Activated CD8-positive, alpha-beta memory T cell treated with anti-CD3 and anti-CD28 coated beads, Interleukin-2, amount 50 U/mL, for 1 hour (primary cell): ENCODE results near the gene ANKRD11.
"Not testable (repeated sequence)": the region's sequence is repeated elsewhere in the genome, so short reads cannot be mapped to it uniquely, and the experiment has no call there.

ENCODE experiments used
- DNase-seq: peaks from one replicate; pipeline ENCODE4 v3.0.0-alpha.2; 2020; ENCODE audit errors: extremely low read depth

Gene ANKRD11

GRCh38 chr16:89265647-89266046 lies 224.7 kb downstream of the ANKRD11 start:
- no peak for DNase-seq

- DNase-seq, result no peak
Measured at GRCh38 chr16:89264800-89265550, 225.4 kb downstream of the ANKRD11 start.

- no peak for DNase-seq
Measured at GRCh38 chr16:89261691-89262563, 228.4 kb downstream of the ANKRD11 start.

- DNase-seq, result not testable (repeated sequence)
Measured at GRCh38 chr16:89259901-89260300, 230.5 kb downstream of the ANKRD11 start.

GRCh38 chr16:89257757-89258465 lies 232.4 kb downstream of the ANKRD11 start:
- DNase-seq, result no peak

- no peak for DNase-seq
Measured at GRCh38 chr16:89257281-89257731, 233.1 kb downstream of the ANKRD11 start.

GRCh38 chr16:89256651-89257254 lies 233.6 kb downstream of the ANKRD11 start:
- DNase-seq, result peak; percentile 77

- DNase-seq, result no peak
Measured at GRCh38 chr16:89253548-89254287, 236.6 kb downstream of the ANKRD11 start.

GRCh38 chr16:89248196-89248982 lies 242.0 kb downstream of the ANKRD11 start:
- no peak for DNase-seq

- DNase-seq, result not testable (repeated sequence)
Measured at GRCh38 chr16:89247734-89248075, 242.7 kb downstream of the ANKRD11 start.

- DNase-seq, result peak; percentile 90
Measured at GRCh38 chr16:89246903-89247733, 243.2 kb downstream of the ANKRD11 start.

GRCh38 chr16:89246383-89246902 lies 243.9 kb downstream of the ANKRD11 start:
- DNase-seq, result no peak

- DNase-seq, result no peak
Measured at GRCh38 chr16:89244754-89245153, 245.6 kb downstream of the ANKRD11 start.

- DNase-seq, result not testable (repeated sequence)
Measured at GRCh38 chr16:89244264-89244663, 246.1 kb downstream of the ANKRD11 start.

- DNase-seq, result no peak
Measured at GRCh38 chr16:89243664-89244063, 246.7 kb downstream of the ANKRD11 start.

- DNase-seq, result no peak
Measured at GRCh38 chr16:89242795-89243200, 247.6 kb downstream of the ANKRD11 start.

GRCh38 chr16:89241187-89242007 lies 249.0 kb downstream of the ANKRD11 start:
- peak; percentile 77 for DNase-seq

GRCh38 chr16:89237733-89238132 lies 252.6 kb downstream of the ANKRD11 start:
- no peak for DNase-seq
